ENCODE results near the gene PHLDB1.

DNA sequence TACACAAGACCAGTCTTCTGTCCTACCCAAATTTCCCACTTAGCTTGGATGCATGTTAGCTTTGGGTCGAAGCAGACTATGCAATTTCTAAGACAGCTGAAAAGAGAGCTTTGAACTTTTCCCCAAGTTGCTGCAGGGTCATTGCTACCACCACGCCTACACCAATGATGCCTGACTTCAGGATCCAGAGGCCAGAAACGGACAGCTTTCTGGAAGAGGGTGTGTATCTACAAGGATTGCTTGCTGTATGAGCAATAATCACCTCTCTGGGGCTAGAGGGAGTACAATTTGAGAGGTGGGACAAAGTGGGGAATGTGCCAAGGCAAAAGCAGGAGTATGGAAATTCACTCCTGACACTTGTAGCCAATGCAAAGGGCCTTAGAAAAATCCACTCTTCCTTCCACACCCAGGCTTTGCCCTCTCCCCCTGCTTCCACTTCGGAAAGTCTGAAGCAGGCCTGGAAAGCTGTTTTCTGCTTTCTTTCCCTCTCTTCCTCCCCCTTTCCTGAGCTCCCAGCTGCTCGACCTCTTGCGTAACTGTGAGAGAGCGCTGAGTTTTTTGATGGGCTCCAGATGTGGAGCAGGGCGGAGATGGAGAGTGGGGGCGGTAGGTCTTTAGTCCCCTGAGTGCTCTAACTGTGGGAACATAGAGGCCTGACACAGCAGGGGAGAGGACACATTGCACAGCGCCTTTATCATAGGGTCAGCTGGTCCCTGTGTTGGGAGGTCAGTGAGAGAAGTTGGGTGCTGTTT is 2.1 kb upstream of the PHLDB1 start:
- TF ChIP-seq, protein P1, sequence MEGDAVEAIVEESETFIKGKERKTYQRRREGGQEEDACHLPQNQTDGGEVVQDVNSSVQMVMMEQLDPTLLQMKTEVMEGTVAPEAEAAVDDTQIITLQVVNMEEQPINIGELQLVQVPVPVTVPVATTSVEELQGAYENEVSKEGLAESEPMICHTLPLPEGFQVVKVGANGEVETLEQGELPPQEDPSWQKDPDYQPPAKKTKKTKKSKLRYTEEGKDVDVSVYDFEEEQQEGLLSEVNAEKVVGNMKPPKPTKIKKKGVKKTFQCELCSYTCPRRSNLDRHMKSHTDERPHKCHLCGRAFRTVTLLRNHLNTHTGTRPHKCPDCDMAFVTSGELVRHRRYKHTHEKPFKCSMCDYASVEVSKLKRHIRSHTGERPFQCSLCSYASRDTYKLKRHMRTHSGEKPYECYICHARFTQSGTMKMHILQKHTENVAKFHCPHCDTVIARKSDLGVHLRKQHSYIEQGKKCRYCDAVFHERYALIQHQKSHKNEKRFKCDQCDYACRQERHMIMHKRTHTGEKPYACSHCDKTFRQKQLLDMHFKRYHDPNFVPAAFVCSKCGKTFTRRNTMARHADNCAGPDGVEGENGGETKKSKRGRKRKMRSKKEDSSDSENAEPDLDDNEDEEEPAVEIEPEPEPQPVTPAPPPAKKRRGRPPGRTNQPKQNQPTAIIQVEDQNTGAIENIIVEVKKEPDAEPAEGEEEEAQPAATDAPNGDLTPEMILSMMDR (IDR thresholded peaks at IDR 0.05), result no peak
- no peak for TF ChIP-seq ZFX (IDR thresholded peaks at IDR 0.05; ENCODE audit: borderline replicate concordance)

All from 22Rv1 (cell line).